NCI-H82 treated with DMSO at 0.1 percent for 48 hours (cell line): ENCODE measurements around the gene MRPL48.

Experiments
- DNase-seq: peaks from one replicate; lab custom pipeline; 2025; ENCODE audit not compliant: unreplicated experiment; lab: John Stamatoyannopoulos, UW

Gene MRPL48

GRCh38 chr11:73888244-73888643, 100.6 kb downstream of the MRPL48 start:
- DNase-seq, result no peak

GRCh38 chr11:73889019-73889418, 101.3 kb downstream of the MRPL48 start:
- DNase-seq, result no peak

GRCh38 chr11:73889536-73889935, 101.9 kb downstream of the MRPL48 start:
- no peak for DNase-seq

GRCh38 chr11:73893041-73893440, 105.4 kb downstream of the MRPL48 start:
- DNase-seq, result no peak

GRCh38 chr11:73894725-73895335, 107.2 kb downstream of the MRPL48 start:
- DNase-seq, result no peak

- DNase-seq, result no peak
Observed at GRCh38 chr11:73902303-73902702, 114.6 kb downstream of the MRPL48 start.

GRCh38 chr11:73907191-73907590, 119.5 kb downstream of the MRPL48 start:
- no peak for DNase-seq

- DNase-seq, result no peak
Observed at GRCh38 chr11:73912026-73912425, 124.4 kb downstream of the MRPL48 start.

GRCh38 chr11:73913472-73913871, 125.8 kb downstream of the MRPL48 start:
- DNase-seq, result no peak

GRCh38 chr11:73914284-73914683, 126.6 kb downstream of the MRPL48 start:
- no peak for DNase-seq
